A549 (cell line): ENCODE measurements around the gene GNAI2.
"Not testable (repeated sequence)": the region's sequence is repeated elsewhere in the genome, so short reads cannot be mapped to it uniquely, and the experiment has no call there.

Experiments
- CEBPB ChIP-seq, 2 experiments: fragments of >200 bp in 1 of 2; sonication (Bioruptor Twin) in 1 of 2; formaldehyde crosslinking in 1 of 2; IDR thresholded peaks; 2 replicates each; pipeline ENCODE4 v1.6.1; 2012 to 2016
- CTCF ChIP-seq: fragments of >200 bp; sonication (Bioruptor Twin); formaldehyde crosslinking; IDR thresholded peaks from 3 replicates; pipeline ENCODE4 v1.5.1; 2016
- E2F6 ChIP-seq: IDR thresholded peaks from 2 replicates; pipeline ENCODE4 v1.6.1; 2012; ENCODE audit warnings: low read depth, borderline replicate concordance
- EP300 ChIP-seq, 2 experiments: fragments of >200 bp; sonication (Bioruptor Twin); formaldehyde crosslinking; IDR thresholded peaks; 2 replicates in 1 of 2; 3 replicates in 1 of 2; pipeline ENCODE4 v1.6.1; 2016 to 2017
- NR3C1 ChIP-seq: fragments of >200 bp; sonication (Bioruptor Twin); formaldehyde crosslinking; IDR thresholded peaks from 3 replicates; pipeline ENCODE4 v1.6.1; 2017
- POLR2A ChIP-seq: IDR thresholded peaks from 2 replicates; pipeline ENCODE4 v1.6.1; 2012; ENCODE audit warnings: mild to moderate bottlenecking, low read length
- RAD21 ChIP-seq, 2 experiments: fragments of >200 bp in 1 of 2; sonication (Bioruptor Twin) in 1 of 2; formaldehyde crosslinking in 1 of 2; IDR thresholded peaks in 1 of 2; conservative IDR thresholded peaks in 1 of 2; 2 replicates in 1 of 2; 3 replicates in 1 of 2; pipeline ENCODE4 v1.6.1; 2012 to 2018; ENCODE audit warnings: inconsistent platforms in 1 of 2
- REST ChIP-seq: fragments of 200-600 bp; sonication (generic); IDR thresholded peaks from 2 replicates; pipeline ENCODE4 v1.6.1; 2016; ENCODE audit warnings: antibody characterized with exemption, mild to moderate bottlenecking, moderate library complexity

GRCh38 chr3:50228184-50228763, 7.7 kb upstream of the GNAI2 start:
- not testable (repeated sequence) for TF ChIP-seq POLR2A; REST; CTCF; CEBPB (IDR thresholded peaks at IDR 0.05); RAD21 (conservative IDR thresholded peaks at IDR 0.05 in 1 of 2, IDR thresholded peaks at IDR 0.05 in 1 of 2); E2F6; EP300 (IDR thresholded peaks at IDR 0.05); NR3C1
